Pancreas (tissue), 10 donors: Measurements from ENCODE around the gene SEPHS1. TPM values are rescaled to one million over a fixed set of nuclear protein-coding genes. Genes with fewer than 3 reads are reported as not detected.

ENCODE experiments used
- ATAC-seq, 4 donors: fragments of 200-7000 bp; cut with Tn5 transposase; one replicate each; pipeline versions ENCODE4 v1.8.0 to v1.9.1; 2020; ENCODE audit warnings: mild to moderate bottlenecking in 4 of 4, moderate library complexity in 4 of 4
- DNase-seq, 6 donors: peaks; one replicate each; pipeline ENCODE4 v3.0.0-alpha.2; 2020
- FAIRE-seq: peaks from 2 replicates; lab custom pipeline; 2012; peaks lifted over from hg19 to GRCh38; lab: Jason Lieb, UNC
- H3K27ac ChIP-seq, 4 donors: fragments of 200-600 bp; sonication (generic); 1 replicate in 3 of 4; 2 replicates in 1 of 4; pipeline versions ENCODE4 v1.5.0 to v1.8.0; 2020
- H3K27me3 ChIP-seq, 4 donors: fragments of 200-600 bp; one replicate each; pipeline ENCODE4 v1.8.0; 2021
- H3K36me3 ChIP-seq, 3 donors: fragments of 200-600 bp; sonication (generic) in 1 of 3; one replicate each; pipeline versions ENCODE4 v1.5.0 to v1.8.0; 2020 to 2021
- H3K4me1 ChIP-seq, 3 donors: fragments of 200-600 bp; one replicate each; pipeline ENCODE4 v1.8.0; 2021
- H3K4me3 ChIP-seq, 4 donors: fragments of 200-600 bp; sonication (generic) in 2 of 4; one replicate each; pipeline versions ENCODE4 v1.5.0 to v1.8.0; 2020 to 2021
- H3K9me3 ChIP-seq, 4 donors: fragments of 200-600 bp; one replicate each; pipeline ENCODE4 v1.8.0; 2021
- WGBS, 2 donors: extraction: QIAGEN DNeasy Blood & Tissue Kit; methylation state at CpG; one replicate each; pipeline ENCODE4 v1.1.7; 2013; 5-methylcytosine and 5-hydroxymethylcytosine counted together
- intact Hi-C, 3 donors: fragments of 100-400 bp; cut with DNase I; formaldehyde crosslinking; loops; one replicate each; pipeline versions ENCODE4 v1.11.1 to v1.14.2; 2022
- polyA plus RNA-seq, 2 donors: library from polyadenylated mRNA; stranded (reverse); fragments of 200-250 nt; gene quantifications; one replicate each; pipeline ENCODE4 v1.2.3, GENCODE V29; 2013
- total RNA-seq, 6 donors: library from RNA; stranded (reverse); fragmentation: NEBNext Ultra II Directional in 4 of 6; extraction: Animal tissue kit (Norgen Biotek cat#: 25700) in 4 of 6; gene quantifications; one replicate each; pipeline versions ENCODE4 v1.2.1 to v1.2.4, GENCODE V29; 2021 to 2023
- TF ChIP-seq, protein P1 (sequence below), 4 donors: fragments of 200-600 bp; sonication (generic) in 3 of 4; IDR thresholded peaks; one replicate each; pipeline versions ENCODE4 v1.5.0 to v1.8.0; 2021; ENCODE audit warnings: antibody characterized with exemption in 4 of 4
- donor health status: healthy with polysubstance abuse.
- donor health status: DM: no; HTN: no; CAD: no; lungs with moderate emphysema.
- donor health status: DM: no; HTN: no; CAD: no.
- donor health status: control.
- donor health status: control.
- donor health status: Bipolar disorder and iron deficiency.
- donor health status: DM: yes; HTN: yes; CAD: no.
- donor health status: DM: no; HTN: no; CAD: no.
- donor health status: DM: no; HTN: no; CAD: no.
- donor health status: DM: yes; HTN: yes; CAD: no.

SEPHS1 gene
- total and polyA plus RNA-seq, 8 donors, result 14.3 to 24.6 (median 19.7) TPM

DNA sequence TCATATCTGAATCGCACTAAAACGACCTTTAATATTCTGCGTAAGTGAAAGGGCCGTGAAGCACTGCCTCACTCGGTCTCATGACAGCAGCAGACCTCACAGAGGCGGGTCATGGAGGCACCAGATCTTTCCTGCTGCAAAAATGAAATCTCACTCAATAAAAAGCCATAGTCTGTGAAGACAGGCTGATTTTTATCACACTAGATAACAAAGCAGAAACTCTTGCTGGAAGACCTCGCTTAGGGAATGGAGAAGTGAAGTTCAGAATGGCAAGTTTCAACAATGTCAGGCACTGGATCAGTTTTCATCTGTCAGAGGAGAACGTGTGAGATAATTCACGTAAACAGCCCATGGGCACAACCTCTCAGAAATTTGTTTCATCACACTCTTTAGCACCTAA lies 8.0 kb downstream of the SEPHS1 start:
- Histone ChIP-seq H3K36me3 (peaks cover 0 to 5% (median 0%) of the 10 kb centered on the region in 3 donors), H3K27ac (no peak overlapping the region), H3K4me1 (no peaks in the 10 kb centered on the region), H3K4me3 (no peak overlapping the region), H3K9me3 (no peaks in the 10 kb centered on the region), H3K27me3 (no peaks in the 10 kb centered on the region)
- DNase-seq (no peak), ATAC-seq (no peak), FAIRE-seq (no peak)
- 75 to 80% methylated on average over 9 of the region's 9 CpGs for WGBS, 2 donors
- intact Hi-C loops, result no loop called here
- TF ChIP-seq, protein P1, sequence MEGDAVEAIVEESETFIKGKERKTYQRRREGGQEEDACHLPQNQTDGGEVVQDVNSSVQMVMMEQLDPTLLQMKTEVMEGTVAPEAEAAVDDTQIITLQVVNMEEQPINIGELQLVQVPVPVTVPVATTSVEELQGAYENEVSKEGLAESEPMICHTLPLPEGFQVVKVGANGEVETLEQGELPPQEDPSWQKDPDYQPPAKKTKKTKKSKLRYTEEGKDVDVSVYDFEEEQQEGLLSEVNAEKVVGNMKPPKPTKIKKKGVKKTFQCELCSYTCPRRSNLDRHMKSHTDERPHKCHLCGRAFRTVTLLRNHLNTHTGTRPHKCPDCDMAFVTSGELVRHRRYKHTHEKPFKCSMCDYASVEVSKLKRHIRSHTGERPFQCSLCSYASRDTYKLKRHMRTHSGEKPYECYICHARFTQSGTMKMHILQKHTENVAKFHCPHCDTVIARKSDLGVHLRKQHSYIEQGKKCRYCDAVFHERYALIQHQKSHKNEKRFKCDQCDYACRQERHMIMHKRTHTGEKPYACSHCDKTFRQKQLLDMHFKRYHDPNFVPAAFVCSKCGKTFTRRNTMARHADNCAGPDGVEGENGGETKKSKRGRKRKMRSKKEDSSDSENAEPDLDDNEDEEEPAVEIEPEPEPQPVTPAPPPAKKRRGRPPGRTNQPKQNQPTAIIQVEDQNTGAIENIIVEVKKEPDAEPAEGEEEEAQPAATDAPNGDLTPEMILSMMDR (IDR thresholded peaks at IDR 0.05), result no peak

DNA sequence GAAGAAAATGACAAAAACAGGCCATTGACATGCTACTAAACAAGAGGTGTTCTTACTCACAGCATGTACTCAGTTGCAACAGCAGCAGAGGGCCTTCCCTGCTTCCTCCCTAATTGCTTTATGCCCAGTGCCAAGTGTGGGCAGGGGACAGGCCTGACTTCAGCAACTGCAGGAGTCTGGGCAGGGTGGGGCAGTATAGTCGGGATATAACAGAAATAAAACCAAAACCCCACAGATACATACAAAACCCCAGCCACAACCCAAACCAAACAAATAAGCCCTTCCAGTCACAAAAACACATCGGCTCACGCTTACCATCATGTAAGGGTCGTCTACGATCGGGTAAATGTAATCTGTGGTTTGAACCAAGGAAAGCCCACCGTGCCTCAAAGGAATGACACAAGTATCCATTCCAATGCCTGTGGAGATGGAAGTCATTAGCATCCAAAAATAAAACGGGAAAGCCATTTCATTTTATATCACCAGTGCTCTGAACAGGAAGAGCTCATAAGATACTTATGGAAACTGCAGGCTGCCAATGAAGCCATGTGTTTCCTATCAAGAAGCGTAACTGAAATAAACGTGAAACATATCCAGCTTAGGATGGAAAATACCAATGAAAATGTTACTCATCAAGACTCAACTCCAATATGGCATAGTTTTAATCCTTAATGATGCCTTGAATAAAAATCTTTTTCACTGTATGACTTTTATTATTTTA lies 9.5 kb downstream of the SEPHS1 start:
- Histone ChIP-seq H3K4me1 (no peaks in the 10 kb centered on the region), H3K36me3 (peaks cover 0 to 5% (median 0%) of the 10 kb centered on the region in 3 donors), H3K27ac (no peak overlapping the region), H3K27me3 (no peaks in the 10 kb centered on the region), H3K9me3 (no peaks in the 10 kb centered on the region), H3K4me3 (no peak overlapping the region)
- FAIRE-seq (no peak), ATAC-seq (no peak), DNase-seq (no peak)
- TF ChIP-seq, protein P1 (IDR thresholded peaks at IDR 0.05), result no peak
- intact Hi-C loops, result no loop called here
- 83 to 87% methylated on average over 10 of the region's 10 CpGs for WGBS, 2 donors

DNA sequence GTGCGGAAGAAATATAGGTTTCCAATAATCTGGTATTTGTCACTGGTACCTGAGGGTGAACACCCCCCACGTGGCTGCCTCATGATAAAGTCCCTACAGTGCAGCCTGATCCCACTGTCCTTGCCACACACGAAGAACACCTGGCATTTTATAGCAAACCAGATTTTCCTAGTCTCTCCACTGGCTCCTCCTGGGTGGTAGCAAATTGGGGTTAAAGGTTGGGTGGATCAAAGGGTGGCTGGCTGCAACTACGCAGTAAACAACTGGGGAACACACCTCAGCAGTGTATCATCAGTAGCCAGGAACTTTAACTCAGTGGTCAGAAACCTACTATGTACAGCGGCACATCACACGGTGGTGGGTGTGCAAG lies 10.3 kb downstream of the SEPHS1 start:
- Histone ChIP-seq H3K27me3 (no peaks in the 10 kb centered on the region), H3K4me1 (no peaks in the 10 kb centered on the region), H3K4me3 (no peak overlapping the region), H3K27ac (no peak overlapping the region), H3K9me3 (no peaks in the 10 kb centered on the region), H3K36me3 (peaks cover 0 to 7% (median 0%) of the 10 kb centered on the region in 3 donors)
- DNase-seq (no peak), FAIRE-seq (no peak), ATAC-seq (no peak)
- intact Hi-C loops, result no loop called here
- WGBS, 2 donors, result 88% methylated on average over 6 of the region's 6 CpGs
- TF ChIP-seq, protein P1 (IDR thresholded peaks at IDR 0.05), result no peak

DNA sequence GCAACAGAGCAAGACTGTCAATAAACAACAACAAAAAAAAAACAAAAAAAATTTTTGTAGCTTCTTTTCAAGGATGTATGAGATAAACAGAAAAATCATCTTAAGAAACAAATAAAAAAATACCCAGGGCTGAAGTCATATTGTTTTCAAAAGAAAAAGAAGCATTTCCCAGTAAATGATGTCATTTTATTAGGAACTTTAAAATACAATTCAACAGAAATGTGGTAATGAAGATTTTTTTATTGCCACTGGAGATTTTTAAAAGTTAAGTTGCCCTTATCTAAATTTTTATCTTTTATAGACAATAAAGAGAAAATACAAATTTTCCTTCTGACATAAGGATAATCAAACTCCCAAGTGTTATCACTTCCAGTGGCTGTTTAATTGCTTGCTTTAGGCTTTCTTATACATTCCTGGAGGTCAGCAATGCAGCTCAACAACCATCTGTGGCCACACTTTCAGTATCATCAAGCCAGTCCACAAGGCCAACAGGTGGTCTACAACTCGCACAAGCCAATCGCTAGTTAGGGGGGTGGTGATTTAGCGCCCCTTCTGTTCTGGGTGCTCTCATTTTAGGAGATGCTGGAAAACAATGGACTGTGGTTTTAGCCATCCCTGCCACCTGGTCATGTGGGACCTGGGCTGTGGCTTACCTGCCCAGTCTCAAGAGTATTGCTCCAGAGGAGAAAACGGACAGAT lies 10.8 kb downstream of the SEPHS1 start:
- no peak overlapping the region for H3K4me3 ChIP-seq
- no peaks in the 10 kb centered on the region for H3K9me3 ChIP-seq
- no peaks in the 10 kb centered on the region for H3K4me1 ChIP-seq
- ATAC-seq (no peak), DNase-seq (no peak), FAIRE-seq (no peak)
- TF ChIP-seq, protein P1 (IDR thresholded peaks at IDR 0.05), result no peak
- peaks cover 0 to 13% (median 2%) of the 10 kb centered on the region in 3 donors for H3K36me3 ChIP-seq
- H3K27ac ChIP-seq, result no peak overlapping the region
- intact Hi-C loops, result no loop called here
- H3K27me3 ChIP-seq, result no peaks in the 10 kb centered on the region
- WGBS, 2 donors, result 89 to 93% methylated on average over 4 of the region's 4 CpGs

DNA sequence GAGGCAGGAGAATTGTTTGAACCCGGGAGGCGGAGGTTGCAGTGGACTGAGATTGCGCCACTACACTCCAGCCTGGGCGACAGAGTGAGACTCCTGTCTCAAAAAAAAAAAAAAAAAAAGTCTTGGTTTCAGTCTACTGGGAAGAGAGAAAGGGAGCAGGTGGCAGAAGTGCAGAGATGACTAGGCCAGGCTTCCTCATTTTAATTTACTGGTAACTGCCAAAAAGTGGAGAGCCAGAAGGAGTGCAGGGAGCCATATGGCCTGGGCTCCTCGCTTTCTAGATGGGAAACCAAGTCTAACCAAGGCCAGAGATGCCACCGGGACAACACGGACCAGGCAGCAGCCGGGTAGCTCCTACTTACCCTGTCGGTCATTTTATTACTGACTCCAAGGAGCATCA lies 12.2 kb downstream of the SEPHS1 start:
- Histone ChIP-seq H3K4me3 (no peak overlapping the region), H3K36me3 (peaks cover 0 to 27% (median 4%) of the 10 kb centered on the region in 3 donors), H3K4me1 (no peaks in the 10 kb centered on the region), H3K9me3 (no peaks in the 10 kb centered on the region), H3K27ac (no peak overlapping the region), H3K27me3 (no peaks in the 10 kb centered on the region)
- 92 to 96% methylated on average over 9 of the region's 9 CpGs for WGBS, 2 donors
- TF ChIP-seq, protein P1 (IDR thresholded peaks at IDR 0.05), result no peak
- FAIRE-seq, result no peak
- no peak for DNase-seq
- intact Hi-C loops, result no loop called here
- ATAC-seq, result no peak
